ENCODE data around the gene PPP1R14C.
"Not testable (repeated sequence)": the region's sequence is repeated elsewhere in the genome, so short reads cannot be mapped to it uniquely, and the experiment has no call there.

The PPP1R14C gene

GRCh38 chr6:150236544-150236943 is 93.7 kb downstream of the PPP1R14C start:
- no peak for DNase-seq
- no peaks in the 10 kb centered on the region for H3K9me3 ChIP-seq (ENCODE audit: severe bottlenecking)
- no peak overlapping the region for H3K27ac ChIP-seq
- H3K4me3 ChIP-seq (ENCODE audit: low read depth, low read length) = no peak overlapping the region
- TF ChIP-seq CTCF (IDR thresholded peaks at IDR 0.05; ENCODE audit: low read depth, low read length) = no peak
- no peaks in the 10 kb centered on the region for H3K36me3 ChIP-seq
- no peaks in the 10 kb centered on the region for H3K27me3 ChIP-seq (ENCODE audit: insufficient read depth, low read depth, severe bottlenecking)

GRCh38 chr6:150237626-150238025 is 94.8 kb downstream of the PPP1R14C start:
- H3K4me3 ChIP-seq (ENCODE audit: low read depth, low read length) = no peak overlapping the region
- H3K27ac ChIP-seq = no peak overlapping the region
- H3K27me3 ChIP-seq (ENCODE audit: insufficient read depth, low read depth, severe bottlenecking) = no peaks in the 10 kb centered on the region
- no peaks in the 10 kb centered on the region for H3K36me3 ChIP-seq
- no peak for TF ChIP-seq CTCF (IDR thresholded peaks at IDR 0.05; ENCODE audit: low read depth, low read length)
- no peak for DNase-seq
- no peaks in the 10 kb centered on the region for H3K9me3 ChIP-seq (ENCODE audit: severe bottlenecking)

- H3K27ac ChIP-seq = no peak overlapping the region
- TF ChIP-seq CTCF (IDR thresholded peaks at IDR 0.05; ENCODE audit: low read depth, low read length) = no peak
- DNase-seq = no peak
- no peaks in the 10 kb centered on the region for H3K36me3 ChIP-seq
- no peak overlapping the region for H3K4me3 ChIP-seq (ENCODE audit: low read depth, low read length)
- no peaks in the 10 kb centered on the region for H3K27me3 ChIP-seq (ENCODE audit: insufficient read depth, low read depth, severe bottlenecking)
- no peaks in the 10 kb centered on the region for H3K9me3 ChIP-seq (ENCODE audit: severe bottlenecking)
Observed at GRCh38 chr6:150238336-150238741, 95.5 kb downstream of the PPP1R14C start.

- Histone ChIP-seq H3K27me3 (ENCODE audit: insufficient read depth, low read depth, severe bottlenecking) (no peaks in the 10 kb centered on the region), H3K4me3 (ENCODE audit: low read depth, low read length) (no peak overlapping the region), H3K36me3 (no peaks in the 10 kb centered on the region), H3K9me3 (ENCODE audit: severe bottlenecking) (no peaks in the 10 kb centered on the region), H3K27ac (no peak overlapping the region)
- DNase-seq = no peak
- no peak for TF ChIP-seq CTCF (IDR thresholded peaks at IDR 0.05; ENCODE audit: low read depth, low read length)
Observed at GRCh38 chr6:150238846-150239407, 96.1 kb downstream of the PPP1R14C start.

- not testable (repeated sequence) for DNase-seq; H3K4me3 ChIP-seq (ENCODE audit: low read depth, low read length); H3K27ac ChIP-seq
Observed at GRCh38 chr6:150241756-150242155, 98.9 kb downstream of the PPP1R14C start.

GRCh38 chr6:150243620-150244314 is 100.9 kb downstream of the PPP1R14C start:
- Histone ChIP-seq H3K27ac (no peak overlapping the region), H3K4me3 (ENCODE audit: low read depth, low read length) (no peak overlapping the region), H3K9me3 (ENCODE audit: severe bottlenecking) (no peaks in the 10 kb centered on the region), H3K36me3 (no peaks in the 10 kb centered on the region), H3K27me3 (ENCODE audit: insufficient read depth, low read depth, severe bottlenecking) (no peaks in the 10 kb centered on the region)
- no peak for TF ChIP-seq CTCF (IDR thresholded peaks at IDR 0.05; ENCODE audit: low read depth, low read length)
- DNase-seq = no peak

More at GRCh38 chr6:150241756-150242155, 98.9 kb downstream of the PPP1R14C start:
- H3K9me3 ChIP-seq (ENCODE audit: severe bottlenecking); H3K27me3 ChIP-seq (ENCODE audit: insufficient read depth, low read depth, severe bottlenecking); H3K36me3 ChIP-seq: not testable (repeated sequence)
